Activated CD4-positive, CD25-positive, alpha-beta regulatory T cell treated with anti-CD3 and anti-CD28 coated beads, Interleukin-2, amount 50 U/mL, for 16 hours (primary cell): ENCODE data around the gene APOL1.
A peak's percentile ranks its signal among the peaks of the same experiment; 100 is the strongest.
"Not testable (repeated sequence)": the region's sequence is repeated elsewhere in the genome, so short reads cannot be mapped to it uniquely, and the experiment has no call there.

Experiments
- DNase-seq: peaks from one replicate; pipeline ENCODE4 v3.0.0-alpha.2; 2020; ENCODE audit warnings: low read depth, low spot score

Gene APOL1

GRCh38 chr22:36252754-36253522 lies at the start of gene APOL1:
Gene APOL1 (plus strand): TSS chr22:36253133. CDS start chr22:36254956, 1,823 bp downstream.
- no peak for DNase-seq

- not testable (repeated sequence) for DNase-seq
These were observed 49.5 kb upstream of the APOL1 start for GRCh38 chr22:36203441-36203840.

- DNase-seq = no peak
These were observed 48.8 kb upstream of the APOL1 start for GRCh38 chr22:36204001-36204631.

GRCh38 chr22:36204632-36205015 lies 48.3 kb upstream of the APOL1 start:
- DNase-seq = no peak

GRCh38 chr22:36205573-36205972 lies 47.4 kb upstream of the APOL1 start:
- DNase-seq = not testable (repeated sequence)

GRCh38 chr22:36206255-36206654 lies 46.7 kb upstream of the APOL1 start:
- DNase-seq = no peak

- no peak for DNase-seq
These were observed 44.7 kb upstream of the APOL1 start for GRCh38 chr22:36208162-36208765.

- DNase-seq = no peak
These were observed 44.0 kb upstream of the APOL1 start for GRCh38 chr22:36208914-36209313.

- DNase-seq = not testable (repeated sequence)
These were observed 43.4 kb upstream of the APOL1 start for GRCh38 chr22:36209488-36209908.

- DNase-seq = no peak
These were observed 42.7 kb upstream of the APOL1 start for GRCh38 chr22:36210224-36210623.

- no peak for DNase-seq
These were observed 41.6 kb upstream of the APOL1 start for GRCh38 chr22:36211237-36211861.

- no peak for DNase-seq
These were observed 40.0 kb upstream of the APOL1 start for GRCh38 chr22:36212901-36213300.

GRCh38 chr22:36213586-36213985 lies 39.3 kb upstream of the APOL1 start:
- no peak for DNase-seq

GRCh38 chr22:36215981-36216380 lies 37.0 kb upstream of the APOL1 start:
- DNase-seq = no peak

GRCh38 chr22:36218648-36219193 lies 34.2 kb upstream of the APOL1 start:
- no peak for DNase-seq

- DNase-seq = no peak
These were observed 32.4 kb upstream of the APOL1 start for GRCh38 chr22:36220451-36220921.

- peak; percentile 16 for DNase-seq
These were observed 30.9 kb upstream of the APOL1 start for GRCh38 chr22:36221799-36222751.

- no peak for DNase-seq
These were observed 30.0 kb upstream of the APOL1 start for GRCh38 chr22:36222887-36223450.

- no peak for DNase-seq
These were observed 29.4 kb upstream of the APOL1 start for GRCh38 chr22:36223504-36223903.

GRCh38 chr22:36224245-36224644 lies 28.7 kb upstream of the APOL1 start:
- no peak for DNase-seq
